Measurements from ENCODE around the gene CERS1.

DNA sequence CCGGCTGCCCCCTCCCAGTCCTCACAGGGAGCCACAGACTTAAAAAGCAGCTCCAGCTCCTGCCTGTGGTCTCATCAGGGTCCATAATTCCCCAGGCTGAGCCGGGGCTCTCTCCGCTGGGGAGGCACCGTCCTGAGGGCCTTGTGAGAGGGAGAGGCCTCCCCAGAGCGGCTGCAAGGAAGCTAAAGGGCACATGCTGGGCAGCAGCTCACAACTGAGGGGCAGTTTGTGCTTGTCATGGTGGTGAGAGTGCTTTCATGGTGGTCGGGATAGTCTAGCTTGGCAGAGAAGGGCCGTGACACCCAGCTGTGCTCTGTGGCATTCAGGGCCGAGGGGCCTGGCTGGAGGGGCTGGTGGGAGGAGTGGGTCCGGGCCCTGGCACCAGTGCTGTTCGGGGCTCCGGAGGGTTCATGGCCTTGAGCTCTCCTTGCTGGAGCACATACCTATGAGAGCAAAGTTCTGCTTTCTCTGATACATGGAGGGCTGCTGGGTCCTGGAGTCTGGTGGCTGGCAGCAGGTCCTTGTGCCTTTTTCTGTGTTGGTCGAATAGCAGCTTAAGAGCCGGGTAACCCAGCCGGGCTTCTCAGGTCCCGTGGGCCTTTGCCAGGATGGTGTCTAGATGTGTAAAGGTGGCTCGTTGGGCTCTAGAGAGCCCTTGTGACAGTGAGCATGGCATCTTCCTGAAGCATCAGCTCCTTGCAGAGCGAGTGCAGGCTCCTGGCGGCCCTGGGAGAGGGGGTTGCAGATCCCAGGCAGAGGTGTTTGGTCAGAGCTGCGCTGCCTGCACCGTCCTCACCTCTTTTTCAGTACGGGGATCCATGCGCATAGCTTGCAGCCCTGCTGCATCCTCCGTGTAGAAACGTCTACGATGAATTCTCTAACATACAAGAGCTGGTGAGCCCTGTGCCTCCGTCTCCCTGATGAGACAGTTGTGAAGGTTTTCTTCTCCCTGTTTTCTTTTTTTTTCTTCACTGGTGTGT, 55.4 kb downstream of the CERS1 start:
- TF ChIP-seq, protein P1, sequence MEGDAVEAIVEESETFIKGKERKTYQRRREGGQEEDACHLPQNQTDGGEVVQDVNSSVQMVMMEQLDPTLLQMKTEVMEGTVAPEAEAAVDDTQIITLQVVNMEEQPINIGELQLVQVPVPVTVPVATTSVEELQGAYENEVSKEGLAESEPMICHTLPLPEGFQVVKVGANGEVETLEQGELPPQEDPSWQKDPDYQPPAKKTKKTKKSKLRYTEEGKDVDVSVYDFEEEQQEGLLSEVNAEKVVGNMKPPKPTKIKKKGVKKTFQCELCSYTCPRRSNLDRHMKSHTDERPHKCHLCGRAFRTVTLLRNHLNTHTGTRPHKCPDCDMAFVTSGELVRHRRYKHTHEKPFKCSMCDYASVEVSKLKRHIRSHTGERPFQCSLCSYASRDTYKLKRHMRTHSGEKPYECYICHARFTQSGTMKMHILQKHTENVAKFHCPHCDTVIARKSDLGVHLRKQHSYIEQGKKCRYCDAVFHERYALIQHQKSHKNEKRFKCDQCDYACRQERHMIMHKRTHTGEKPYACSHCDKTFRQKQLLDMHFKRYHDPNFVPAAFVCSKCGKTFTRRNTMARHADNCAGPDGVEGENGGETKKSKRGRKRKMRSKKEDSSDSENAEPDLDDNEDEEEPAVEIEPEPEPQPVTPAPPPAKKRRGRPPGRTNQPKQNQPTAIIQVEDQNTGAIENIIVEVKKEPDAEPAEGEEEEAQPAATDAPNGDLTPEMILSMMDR (IDR thresholded peaks at IDR 0.05) = no peak
- TF ChIP-seq POLR2A (IDR thresholded peaks at IDR 0.05) = no peak
- no peak for TF ChIP-seq POLR2AphosphoS5 (IDR thresholded peaks at IDR 0.05)
